ENCODE data around the gene PHRF1.

The PHRF1 gene

GRCh38 chr11:578276-579035 lies 2.2 kb downstream of the PHRF1 start:
- DNase-seq (ENCODE audit: insufficient read length, low spot score) = no peak
- TF ChIP-seq CTCF (IDR thresholded peaks at IDR 0.05; ENCODE audit: insufficient read depth, missing control alignments) = no peak
- no peak for FAIRE-seq

- DNase-seq (ENCODE audit: insufficient read length, low spot score) = no peak
- TF ChIP-seq CTCF (IDR thresholded peaks at IDR 0.05; ENCODE audit: insufficient read depth, missing control alignments) = no peak
- no peak for FAIRE-seq
Measured at GRCh38 chr11:579830-580601, 3.7 kb downstream of the PHRF1 start.

- DNase-seq (ENCODE audit: insufficient read length, low spot score) (no peak), FAIRE-seq (no peak)
- TF ChIP-seq CTCF (IDR thresholded peaks at IDR 0.05; ENCODE audit: insufficient read depth, missing control alignments) = no peak
Measured at GRCh38 chr11:581342-581741, 5.1 kb downstream of the PHRF1 start.

- TF ChIP-seq CTCF (IDR thresholded peaks at IDR 0.05; ENCODE audit: insufficient read depth, missing control alignments) = no peak
- no peak for FAIRE-seq
- no peak for DNase-seq (ENCODE audit: insufficient read length, low spot score)
Measured at GRCh38 chr11:581752-582151, 5.5 kb downstream of the PHRF1 start.

- FAIRE-seq = no peak
- TF ChIP-seq CTCF (IDR thresholded peaks at IDR 0.05; ENCODE audit: insufficient read depth, missing control alignments) = no peak
- DNase-seq (ENCODE audit: insufficient read length, low spot score) = no peak
Measured at GRCh38 chr11:584287-584686, 8.0 kb downstream of the PHRF1 start.

GRCh38 chr11:586376-587316 lies 10.4 kb downstream of the PHRF1 start:
- FAIRE-seq (no peak), DNase-seq (ENCODE audit: insufficient read length, low spot score) (no peak)
- TF ChIP-seq CTCF (IDR thresholded peaks at IDR 0.05; ENCODE audit: insufficient read depth, missing control alignments) = no peak

Data from D721Med (cell line).